Measurements from ENCODE around the gene RNF220. TPM values are rescaled to one million over a fixed set of nuclear protein-coding genes. Genes with fewer than 3 reads are reported as not detected.

RNF220 gene
- total and polyA plus RNA-seq, 2 of the 4 experiments (the other 2 are of a cell fraction) = 71.8 to 77.1 TPM

GRCh38 chr1:44588551-44589210, 183.6 kb downstream of the RNF220 start:
- in situ Hi-C loops (cut with MboI; ENCODE audit: low sequenced_read_pairs) = loop anchor here (10.0 kb wide), 1 partner anchor 574 kb away; no protein-coding TSS in a partner anchor

More at GRCh38 chr1:44588551-44589210, 183.6 kb downstream of the RNF220 start:
- no TSS peak for BruUV-seq (replicated peaks)
- DNase-seq (no peak), ATAC-seq (ENCODE audit: low read depth) (no peak)
- no CpG with 5 or more reads among the region's 3 CpGs for WGBS, 2 experiments (ENCODE audit: extremely low coverage in 2 of 2, insufficient read length in 1 of 2)
- Histone ChIP-seq H3K79me1 (ENCODE audit: low read depth in 1 of 2, low read length in 2 of 2) (no peaks in the 10 kb centered on the region), H4K20me1 (ENCODE audit: insufficient read depth, low read length) (no peaks in the 10 kb centered on the region), H3K27me3 (ENCODE audit: control insufficient read depth, insufficient read depth, low read length) (peaks cover 47% of the 10 kb centered on the region), H3K14ac (replicated peaks; ENCODE audit: low read depth, low read length) (no peak overlapping the region), H4K5ac (ENCODE audit: low read depth, low read length) (no peak overlapping the region), H3K4me1 (ENCODE audit: control insufficient read depth, insufficient read depth, low read length) (no peaks in the 10 kb centered on the region), H3K4me2 (ENCODE audit: low read depth, low read length) (no peak overlapping the region), H3K4me3 (ENCODE audit: insufficient read depth, low read depth, low read length) (no peak overlapping the region), H2BK5ac (ENCODE audit: low read depth, low read length, poor library complexity, severe bottlenecking) (no peak overlapping the region), H3K9me1 (ENCODE audit: insufficient read depth, low read length) (no peaks in the 10 kb centered on the region), H2BK20ac (ENCODE audit: low read depth, low read length) (no peak overlapping the region), H3K56ac (ENCODE audit: extremely low read depth, insufficient read depth, low read length) (no peak overlapping the region), H4K8ac (ENCODE audit: low read depth in 2 of 2, low read length in 2 of 2) (no peak overlapping the region), H3K4ac (ENCODE audit: low read depth, low read length) (no peak overlapping the region), H2AK9ac (replicated peaks; ENCODE audit: low read depth, low read length, poor library complexity) (no peak overlapping the region), H3K36me3 (ENCODE audit: control insufficient read depth, insufficient read depth, low read length) (no peaks in the 10 kb centered on the region), H2BK120ac (ENCODE audit: low read depth, low read length) (no peak overlapping the region), H2AFZ (replicated peaks; ENCODE audit: low read length, poor library complexity) (peak overlapping the region; percentile 21), H2AK5ac (ENCODE audit: low read depth, low read length) (no peak overlapping the region), H3K9me3 (ENCODE audit: control insufficient read depth, insufficient read depth, low read length) (no peaks in the 10 kb centered on the region), H4K91ac (ENCODE audit: insufficient read depth, low read depth, low read length) (no peak overlapping the region), H3K23ac (ENCODE audit: low read depth, low read length) (no peak overlapping the region), H3K18ac (ENCODE audit: low read depth, low read length) (no peak overlapping the region), H3K9ac (ENCODE audit: low read depth, low read length) (no peak overlapping the region), H2BK15ac (ENCODE audit: low read depth, low read length) (no peak overlapping the region), H3K27ac (ENCODE audit: insufficient read depth, low read length) (no peak overlapping the region)
- ChIA-PET POLR2A (ENCODE audit: unreplicated experiment) (interaction anchor here (0.6 kb wide), 1 partner anchor 43 kb away, joined by 5 read pairs; no protein-coding TSS in a partner anchor), CTCF (interaction anchor here (1.0 kb wide), 1 partner anchor 65 kb away, joined by 3 read pairs; no protein-coding TSS in a partner anchor)
- intact Hi-C loops (cut with micrococcal nuclease) (no loop called here), dilution Hi-C loops (cut with HindIII; ENCODE audit: low sequenced_read_pairs, unreplicated experiment) (no loop called here)
- TF ChIP-seq FOS (IDR thresholded peaks at IDR 0.05; ENCODE audit: low read depth, low read length) (no peak), RCOR1 (IDR thresholded peaks at IDR 0.05; ENCODE audit: insufficient replicate concordance, low read length) (no peak), CHD1 (IDR thresholded peaks at IDR 0.05; ENCODE audit: low read depth, low read length) (no peak), CTCF (conservative IDR thresholded peaks at IDR 0.05; ENCODE audit: low read depth, low read length) (no peak), RAD21 (IDR thresholded peaks at IDR 0.05; ENCODE audit: low read length) (no peak), SMC3 (IDR thresholded peaks at IDR 0.05; ENCODE audit: low read depth, low read length) (no peak), MAFK (IDR thresholded peaks at IDR 0.05; ENCODE audit: low read depth, low read length) (no peak), CEBPB (IDR thresholded peaks at IDR 0.05; ENCODE audit: low read depth, low read length) (no peak), MXI1 (IDR thresholded peaks at IDR 0.05; ENCODE audit: borderline replicate concordance, low read depth, low read length) (no peak), RFX5 (IDR thresholded peaks at IDR 0.05; ENCODE audit: low read depth, low read length) (no peak), MAZ (IDR thresholded peaks at IDR 0.05; ENCODE audit: borderline replicate concordance, low read depth, low read length) (no peak), BHLHE40 (IDR thresholded peaks at IDR 0.05; ENCODE audit: low read depth, low read length) (no peak), USF2 (IDR thresholded peaks at IDR 0.05; ENCODE audit: low read depth, low read length) (no peak), NFE2L2 (IDR thresholded peaks at IDR 0.05; ENCODE audit: low read depth, low read length) (no peak), POLR2A (IDR thresholded peaks at IDR 0.05; ENCODE audit: low read depth, low read length) (no peak)
- TF ChIP-seq, protein P1, sequence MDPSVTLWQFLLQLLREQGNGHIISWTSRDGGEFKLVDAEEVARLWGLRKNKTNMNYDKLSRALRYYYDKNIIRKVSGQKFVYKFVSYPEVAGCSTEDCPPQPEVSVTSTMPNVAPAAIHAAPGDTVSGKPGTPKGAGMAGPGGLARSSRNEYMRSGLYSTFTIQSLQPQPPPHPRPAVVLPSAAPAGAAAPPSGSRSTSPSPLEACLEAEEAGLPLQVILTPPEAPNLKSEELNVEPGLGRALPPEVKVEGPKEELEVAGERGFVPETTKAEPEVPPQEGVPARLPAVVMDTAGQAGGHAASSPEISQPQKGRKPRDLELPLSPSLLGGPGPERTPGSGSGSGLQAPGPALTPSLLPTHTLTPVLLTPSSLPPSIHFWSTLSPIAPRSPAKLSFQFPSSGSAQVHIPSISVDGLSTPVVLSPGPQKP (IDR thresholded peaks at IDR 0.05; ENCODE audit: borderline replicate concordance, low read depth, low read length) = no peak
